ENCODE results near the gene TEAD4.
A peak's percentile ranks its signal among the peaks of the same experiment; 100 is the strongest.
"Not testable (repeated sequence)": the region's sequence is repeated elsewhere in the genome, so short reads cannot be mapped to it uniquely, and the experiment has no call there.

The TEAD4 gene

GRCh38 chr12:3054374-3054773 lies 95.2 kb downstream of the TEAD4 start:
- DNase-seq: no peak

DNA sequence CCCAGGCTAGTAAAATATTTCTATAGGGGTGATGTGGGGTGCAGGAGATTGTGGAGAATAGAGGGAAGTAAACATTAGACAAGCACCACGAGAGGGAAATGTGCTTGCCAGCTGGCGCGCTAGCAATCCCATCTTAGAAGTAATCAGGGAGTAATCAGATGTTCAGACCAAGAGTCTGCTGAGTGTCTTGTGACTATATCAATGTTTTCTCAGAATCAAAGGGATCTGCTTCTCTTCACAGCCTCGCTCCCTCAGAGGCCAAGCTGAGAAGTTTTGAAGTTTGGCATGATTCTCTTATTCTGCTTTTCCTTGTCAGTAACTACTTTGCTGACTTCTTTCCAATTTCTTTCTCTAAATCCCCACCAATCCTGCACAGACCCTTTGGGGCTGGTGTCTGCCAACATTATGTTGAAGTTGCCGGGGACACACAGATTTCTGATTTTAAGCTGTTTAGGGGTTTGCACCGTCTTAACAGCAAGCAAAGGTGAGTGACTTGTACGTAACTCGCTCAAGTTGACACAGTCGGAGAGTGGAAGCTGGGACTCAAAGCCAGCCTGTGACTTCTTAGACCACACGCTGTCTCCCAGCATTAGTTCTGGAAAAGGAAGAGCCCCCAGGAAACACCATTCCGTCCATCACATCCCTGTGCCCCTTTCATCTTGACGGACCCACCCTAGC lies 96.0 kb downstream of the TEAD4 start:
- DNase-seq: no peak

DNA sequence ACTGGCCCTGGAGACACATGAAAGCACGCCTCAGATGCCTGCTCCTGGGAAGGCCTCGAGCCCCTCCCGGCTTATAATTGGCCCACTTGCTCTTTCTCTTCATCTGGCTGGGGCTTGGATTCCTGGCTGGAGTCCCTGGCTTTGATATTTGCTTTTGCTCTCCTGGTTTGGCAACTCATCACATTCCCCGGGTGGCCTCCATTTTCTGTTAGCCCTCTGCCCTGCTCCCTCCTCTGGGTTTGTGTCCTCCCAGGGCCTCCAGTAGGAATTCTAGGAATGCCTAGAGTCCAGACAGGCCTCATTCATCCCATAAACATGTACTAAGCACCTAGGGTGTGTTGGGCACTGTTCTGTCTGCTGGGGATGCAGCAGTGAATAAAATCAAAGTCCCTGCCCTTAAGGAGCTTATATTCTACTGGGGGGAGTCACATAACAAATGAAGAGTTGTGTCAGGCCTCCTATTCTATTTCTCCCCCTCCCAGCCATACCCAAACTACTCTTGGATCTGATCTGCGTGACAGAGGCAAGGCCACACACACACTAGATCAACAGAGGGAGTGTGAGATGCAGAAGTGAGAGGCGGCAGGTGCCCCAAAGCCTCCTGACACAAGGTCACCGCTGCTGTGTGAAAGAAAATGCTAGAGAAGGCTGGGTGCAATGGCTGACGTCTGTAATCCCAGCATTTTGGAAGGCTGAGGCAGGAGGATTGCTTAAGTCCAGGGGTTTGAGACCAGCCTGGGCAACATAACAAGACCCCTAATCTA lies 96.7 kb downstream of the TEAD4 start:
- DNase-seq: no peak

DNA sequence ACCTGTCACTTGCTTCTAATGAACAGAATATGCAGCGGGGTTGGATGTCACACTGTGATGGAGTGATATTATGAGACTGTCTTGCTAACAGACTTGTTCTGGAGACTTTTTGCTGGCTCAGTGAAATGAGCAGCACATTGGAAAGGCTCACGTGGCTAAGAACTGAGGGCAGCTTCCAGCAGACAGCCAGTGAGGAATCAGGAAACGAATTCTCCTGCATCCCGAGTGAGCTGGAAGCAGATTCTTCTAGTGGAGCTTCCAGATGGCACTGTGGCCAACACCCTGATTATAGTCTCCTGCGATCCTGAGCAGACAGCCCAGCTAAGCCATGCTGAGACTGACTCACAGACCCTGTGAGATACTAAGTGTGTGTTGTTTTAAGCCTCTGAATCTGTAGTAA lies 101.9 kb downstream of the TEAD4 start:
- no peak for DNase-seq

- no peak for DNase-seq
Measured at GRCh38 chr12:3061501-3062215, 102.5 kb downstream of the TEAD4 start.

GRCh38 chr12:3065300-3065699 lies 106.1 kb downstream of the TEAD4 start:
- no peak for DNase-seq

DNA sequence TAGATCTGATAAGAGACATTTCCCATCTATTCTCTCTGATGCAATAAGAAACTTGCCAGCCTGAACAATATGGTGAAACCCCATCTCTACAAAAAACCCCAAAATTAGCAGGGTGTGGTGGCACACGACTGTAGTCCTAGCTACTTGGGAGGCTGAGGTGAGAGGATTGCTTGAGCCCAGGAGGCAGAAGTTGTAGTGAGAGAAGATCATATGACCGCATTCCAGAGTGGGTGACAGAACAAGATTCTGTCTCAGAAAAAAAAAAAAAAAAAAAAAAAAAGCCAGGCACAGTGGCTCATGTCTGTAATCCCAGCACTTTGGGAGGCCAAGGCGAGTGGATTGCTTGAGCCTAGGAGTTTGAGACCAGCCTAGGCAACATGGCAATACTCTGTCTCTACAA lies 106.6 kb downstream of the TEAD4 start:
- DNase-seq: not testable (repeated sequence)

GRCh38 chr12:3069714-3070113 lies 110.5 kb downstream of the TEAD4 start:
- no peak for DNase-seq

DNA sequence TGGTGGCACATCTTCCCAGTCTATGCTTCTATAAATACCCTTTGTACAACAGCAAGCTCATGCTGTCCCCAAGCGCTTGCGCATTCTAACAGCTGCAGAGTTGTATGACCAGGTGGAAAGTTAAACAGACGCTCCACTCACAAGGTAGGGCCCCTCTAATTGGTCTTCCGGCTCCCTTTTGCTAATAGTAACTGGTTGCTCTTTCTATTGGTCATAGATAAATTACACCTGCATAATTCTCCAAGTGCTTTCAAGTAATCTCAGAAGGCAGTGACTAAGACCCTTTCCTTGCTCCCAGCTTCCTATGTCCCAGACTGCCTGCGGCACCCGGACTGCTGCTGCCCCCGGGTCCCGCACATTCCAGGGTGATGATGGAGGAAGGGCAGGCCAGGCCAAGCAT lies 111.9 kb downstream of the TEAD4 start:
- DNase-seq: no peak

DNA sequence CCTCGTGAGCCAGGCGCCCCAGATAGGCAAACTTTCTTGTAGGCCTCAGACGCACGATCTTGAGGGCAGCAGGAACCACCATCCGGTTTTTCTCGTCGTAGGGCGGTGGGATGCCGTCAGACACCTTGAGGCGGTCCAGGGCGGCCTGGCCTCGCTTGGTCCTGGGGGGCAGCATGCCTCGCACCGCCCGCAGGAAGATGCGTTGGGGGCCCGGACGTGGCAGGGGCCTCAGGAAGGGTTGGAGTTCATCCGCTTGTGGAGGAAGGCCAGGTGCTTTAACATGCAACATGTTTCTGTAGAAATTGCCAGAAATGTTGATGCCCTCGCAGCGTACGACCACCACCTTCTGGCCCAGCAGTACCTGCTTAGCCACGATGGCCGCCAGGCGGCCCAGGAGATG lies 112.5 kb downstream of the TEAD4 start:
- no peak for DNase-seq

GRCh38 chr12:3073438-3074250 lies 114.4 kb downstream of the TEAD4 start:
- peak; percentile 80 for DNase-seq

- DNase-seq: no peak
Measured at GRCh38 chr12:3075315-3075714, 116.1 kb downstream of the TEAD4 start.

- DNase-seq: peak; percentile 51
Measured at GRCh38 chr12:3076730-3077571, 117.8 kb downstream of the TEAD4 start, which contains the start of gene TSPAN9. Gene TSPAN9, plus strand, starts transcription at chr12:3077379. Its CDS starts 123,815 bp downstream, at chr12:3201194.

DNA sequence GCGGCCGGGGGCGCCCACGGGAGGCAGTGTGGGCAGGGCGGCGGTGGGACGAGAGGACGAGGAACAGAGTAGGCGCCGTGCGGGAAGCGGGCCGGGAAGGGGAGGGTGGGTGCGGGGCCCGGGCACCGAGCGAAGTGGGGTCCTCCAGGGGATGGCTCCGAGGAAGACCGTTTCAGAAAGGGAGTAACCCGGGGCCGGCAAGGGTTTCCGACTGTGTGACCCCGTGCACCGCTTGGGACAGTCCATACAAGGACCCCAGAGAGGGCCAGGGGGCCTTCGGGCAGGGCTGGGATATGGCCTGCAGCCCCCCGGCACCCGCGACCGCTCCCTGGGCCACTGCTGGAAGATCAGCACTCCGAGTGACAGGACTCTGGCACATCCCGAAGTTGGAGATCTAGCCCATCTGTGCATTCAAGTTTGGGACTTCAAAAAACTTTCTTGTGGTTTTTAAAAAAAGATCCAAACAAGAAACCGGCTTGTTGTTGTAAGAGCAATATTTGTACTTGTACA lies 118.4 kb downstream of the TEAD4 start:
- DNase-seq: no peak

DNA sequence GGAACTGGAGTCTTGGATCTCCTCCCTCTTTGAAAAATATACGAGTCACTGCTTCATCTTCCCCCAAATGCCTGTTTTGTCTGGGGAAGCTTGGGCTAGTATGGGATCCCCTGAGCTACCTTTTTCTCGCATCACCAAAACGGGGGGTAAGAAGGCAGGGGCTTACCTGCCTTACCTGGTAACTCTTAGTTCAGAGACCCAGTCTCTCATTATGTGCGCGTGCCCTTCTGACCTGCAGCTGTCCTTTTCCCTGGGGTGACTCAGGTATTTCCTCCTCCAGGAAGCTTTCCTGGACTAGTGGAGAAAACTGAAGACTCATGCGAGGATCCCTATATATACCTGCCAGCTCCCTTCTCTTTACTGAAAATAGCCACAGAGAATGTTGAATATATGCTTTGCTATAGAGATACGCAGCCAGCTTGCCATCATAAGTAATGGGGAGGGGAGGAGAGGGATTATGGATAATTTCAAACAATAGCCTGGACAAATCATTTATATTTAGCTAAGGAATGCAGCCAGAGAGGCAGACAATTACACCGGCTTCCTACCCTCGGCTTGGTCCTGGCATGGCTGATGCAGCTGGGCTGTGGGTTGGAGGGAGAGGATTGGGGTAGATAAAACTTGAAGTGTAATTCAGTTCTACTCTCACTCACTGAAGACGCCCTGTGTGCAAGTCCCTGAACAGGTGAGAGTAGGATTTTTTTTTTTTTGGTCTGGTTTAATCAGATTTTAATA lies 119.1 kb downstream of the TEAD4 start:
- no peak for DNase-seq

DNA sequence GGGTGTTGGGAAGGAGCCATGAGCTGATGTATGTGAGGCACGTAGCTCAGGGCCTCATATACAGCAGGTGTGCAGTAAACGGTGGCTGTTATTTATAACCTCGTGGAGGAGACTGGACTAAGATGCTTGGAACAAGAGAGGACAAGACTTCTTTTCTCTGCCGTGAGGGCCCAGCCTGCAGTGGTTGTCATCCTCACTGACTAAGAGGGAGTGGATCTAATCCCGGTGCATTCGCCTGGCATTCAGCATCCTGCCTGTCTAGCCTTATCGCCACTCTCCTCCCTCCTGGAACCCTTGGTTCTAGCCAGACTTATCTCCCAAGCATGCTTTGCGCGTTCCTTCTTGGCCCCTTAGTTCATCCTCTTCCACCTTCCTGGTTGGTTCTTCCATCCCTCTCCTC lies 121.9 kb downstream of the TEAD4 start:
- DNase-seq: no peak

GRCh38 chr12:3081886-3082285 lies 122.7 kb downstream of the TEAD4 start:
- no peak for DNase-seq

- no peak for DNase-seq
Measured at GRCh38 chr12:3083241-3083920, 124.2 kb downstream of the TEAD4 start.

DNA sequence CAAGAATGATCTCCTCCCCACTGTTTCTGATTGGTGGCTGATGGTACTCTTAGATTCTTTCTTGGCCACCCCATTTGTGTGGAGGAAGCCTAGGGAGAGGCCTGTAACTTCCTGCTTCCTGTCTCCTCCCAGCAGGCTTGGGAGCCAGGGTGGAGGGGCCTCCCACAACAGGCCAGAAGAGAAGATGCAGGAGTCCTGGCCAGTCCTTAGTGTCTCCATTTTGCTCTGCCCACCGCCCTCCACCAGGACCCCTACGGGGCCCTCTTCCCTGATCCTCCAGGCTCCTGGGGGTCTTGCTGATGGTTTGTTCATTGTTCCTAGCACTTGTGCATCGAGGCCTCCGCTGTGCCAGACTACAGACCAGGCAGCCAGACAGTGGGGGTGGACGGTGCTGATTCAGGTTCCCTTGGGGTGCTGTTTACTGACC lies 124.7 kb downstream of the TEAD4 start:
- no peak for DNase-seq

DNA sequence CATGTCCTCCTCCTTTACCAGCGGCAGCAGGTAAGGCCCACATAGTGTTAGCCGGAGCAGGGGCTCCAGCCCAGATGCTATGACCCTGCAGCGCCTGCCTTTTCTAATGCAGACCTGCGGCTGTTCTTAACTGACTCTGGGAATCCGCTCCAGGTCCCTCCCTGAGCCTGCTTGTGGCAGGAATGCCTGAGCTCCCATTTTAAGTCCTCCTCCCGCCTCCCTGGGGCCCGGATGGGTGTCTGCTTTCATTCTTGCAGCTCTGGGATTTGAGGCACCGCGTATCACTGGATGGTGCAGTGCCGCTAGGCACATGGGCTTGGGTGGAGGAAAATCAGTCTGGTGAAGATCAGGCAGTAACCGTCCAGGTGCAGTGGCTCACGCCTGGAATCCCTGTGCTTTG lies 125.5 kb downstream of the TEAD4 start:
- no peak for DNase-seq
